ENCODE data around the gene PTPN12.
"Not testable (repeated sequence)": the region's sequence is repeated elsewhere in the genome, so short reads cannot be mapped to it uniquely, and the experiment has no call there.

Gene PTPN12

DNA sequence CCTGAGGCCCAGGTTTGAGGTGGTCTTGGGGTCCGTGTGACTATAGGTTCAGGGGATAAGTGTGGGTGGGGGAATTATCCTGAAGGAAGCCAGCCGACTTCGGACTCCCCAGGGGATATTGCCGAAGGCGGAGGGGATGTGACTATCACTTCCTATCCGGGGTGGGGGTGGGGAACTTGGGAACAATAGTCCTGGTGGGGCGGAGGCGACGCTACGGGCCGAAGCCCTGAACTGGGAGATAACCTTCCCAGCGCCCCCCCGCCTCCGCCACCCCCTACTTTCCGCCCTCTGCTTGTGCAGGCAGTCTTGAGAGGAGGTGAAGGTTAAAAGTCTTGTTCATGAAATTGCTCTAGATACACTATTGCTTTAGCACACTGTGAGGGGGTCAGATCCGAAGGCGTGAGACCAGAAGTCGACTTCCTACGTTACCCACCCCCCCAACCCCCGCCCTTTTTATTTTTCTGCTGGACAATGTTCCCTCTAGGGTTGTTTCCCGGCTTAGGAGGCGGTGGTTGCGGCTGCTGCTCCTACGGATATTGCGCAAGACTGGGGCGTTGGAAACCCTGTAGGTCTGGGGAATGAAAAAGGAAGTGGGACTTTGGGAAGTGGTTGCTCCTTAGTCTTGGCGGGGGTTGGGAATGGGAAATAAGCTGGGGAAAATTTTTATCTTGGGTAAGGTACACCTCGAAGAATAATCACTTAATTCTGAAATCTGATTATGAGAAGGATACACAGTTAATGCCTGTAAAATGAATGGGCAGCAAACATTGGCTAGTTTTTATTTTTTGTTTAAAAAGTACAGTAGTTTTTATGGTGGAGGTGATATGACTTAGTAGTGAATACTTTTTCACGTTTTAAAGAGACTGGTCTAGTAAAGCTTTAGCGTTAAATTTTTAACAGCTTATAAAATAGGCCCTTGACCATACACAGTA, 1.5 kb downstream of the PTPN12 start:
- DNase-seq (ENCODE audit: low read depth): no peak

GRCh38 chr7:77540402-77540822, 3.3 kb downstream of the PTPN12 start:
- no peak for DNase-seq (ENCODE audit: low read depth)

DNA sequence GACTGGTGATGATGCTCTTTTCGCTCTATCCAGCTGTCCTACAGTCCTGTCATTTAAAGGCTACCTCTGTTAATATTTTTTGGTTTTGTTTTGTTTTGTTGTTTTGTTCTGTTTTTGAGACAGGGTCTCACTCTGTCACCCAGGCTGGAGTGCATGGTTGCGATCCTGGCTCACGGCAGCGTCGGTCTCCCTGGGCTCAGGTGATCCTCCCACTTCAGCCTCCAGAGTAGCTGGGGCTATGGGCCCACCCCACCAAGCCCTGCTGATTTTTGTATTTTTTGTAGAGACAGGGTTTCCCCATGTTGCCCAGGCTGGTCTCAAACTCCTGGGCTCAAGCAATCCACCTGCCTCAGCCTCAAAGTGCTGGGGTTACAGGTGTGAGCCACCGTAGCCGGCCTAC, 3.9 kb downstream of the PTPN12 start:
- not testable (repeated sequence) for DNase-seq (ENCODE audit: low read depth)

DNA sequence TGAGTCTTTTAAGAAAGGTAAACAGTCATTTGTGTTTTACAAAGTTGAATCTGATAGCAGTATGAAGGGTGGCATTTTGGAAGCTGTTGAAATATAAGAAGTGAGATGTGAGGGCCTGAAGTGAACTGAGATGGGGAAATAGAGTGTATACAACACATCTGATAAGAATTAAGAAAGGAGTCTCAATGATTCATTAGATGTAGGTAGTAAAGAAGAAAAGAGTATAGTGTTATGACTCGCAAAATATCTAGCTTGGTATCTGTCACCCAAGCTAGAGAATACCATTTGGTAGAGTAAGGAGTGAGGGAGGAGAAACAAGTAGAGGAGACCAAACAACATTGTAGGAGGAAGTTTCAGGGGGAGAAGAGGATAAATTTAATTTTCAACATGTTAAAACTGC, 5.3 kb downstream of the PTPN12 start:
- DNase-seq (ENCODE audit: low read depth): no peak

DNA sequence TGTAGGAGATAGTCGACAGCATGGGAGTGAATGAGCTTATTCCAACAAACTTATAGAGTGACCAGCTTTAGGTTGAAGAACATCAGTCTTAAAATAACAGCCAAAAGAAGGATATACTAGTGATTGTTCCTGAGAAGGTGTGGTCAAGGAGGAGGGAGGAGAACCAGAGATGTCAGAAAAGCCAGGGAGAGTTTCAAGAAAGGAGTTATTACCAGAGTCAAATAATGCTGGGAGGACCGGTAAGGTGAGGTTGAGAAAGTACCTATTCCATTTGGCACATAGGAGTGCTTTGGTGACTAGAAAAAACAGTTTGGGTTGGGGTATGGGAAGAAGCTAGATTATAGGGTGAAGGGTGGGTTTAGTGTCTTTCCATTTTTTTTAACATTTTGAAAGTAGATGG, 5.8 kb downstream of the PTPN12 start:
- no peak for DNase-seq (ENCODE audit: low read depth)

DNA sequence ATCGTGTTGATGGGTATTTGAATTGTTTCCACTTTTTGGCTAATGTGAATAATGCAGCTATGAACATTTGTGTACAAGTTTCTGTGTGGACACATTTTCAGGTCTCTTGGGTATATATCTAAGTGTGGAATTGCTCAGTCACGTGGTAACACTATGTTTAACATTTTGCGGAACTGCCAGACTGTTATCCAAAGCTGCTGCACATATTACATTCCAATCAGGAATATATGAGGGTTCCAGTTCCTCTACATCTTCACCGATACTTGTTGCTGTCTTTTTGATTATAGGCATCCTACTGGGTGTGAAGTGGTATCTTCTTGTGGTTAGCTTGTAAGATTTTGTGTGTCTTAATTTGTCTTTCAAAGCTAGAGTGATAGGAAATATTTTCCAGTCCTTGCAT, 6.8 kb downstream of the PTPN12 start:
- DNase-seq (ENCODE audit: low read depth): no peak

GRCh38 chr7:77544518-77544917, 7.4 kb downstream of the PTPN12 start:
- no peak for DNase-seq (ENCODE audit: low read depth)

- no peak for DNase-seq (ENCODE audit: low read depth)
These were observed 11.1 kb downstream of the PTPN12 start for GRCh38 chr7:77548206-77548605.

DNA sequence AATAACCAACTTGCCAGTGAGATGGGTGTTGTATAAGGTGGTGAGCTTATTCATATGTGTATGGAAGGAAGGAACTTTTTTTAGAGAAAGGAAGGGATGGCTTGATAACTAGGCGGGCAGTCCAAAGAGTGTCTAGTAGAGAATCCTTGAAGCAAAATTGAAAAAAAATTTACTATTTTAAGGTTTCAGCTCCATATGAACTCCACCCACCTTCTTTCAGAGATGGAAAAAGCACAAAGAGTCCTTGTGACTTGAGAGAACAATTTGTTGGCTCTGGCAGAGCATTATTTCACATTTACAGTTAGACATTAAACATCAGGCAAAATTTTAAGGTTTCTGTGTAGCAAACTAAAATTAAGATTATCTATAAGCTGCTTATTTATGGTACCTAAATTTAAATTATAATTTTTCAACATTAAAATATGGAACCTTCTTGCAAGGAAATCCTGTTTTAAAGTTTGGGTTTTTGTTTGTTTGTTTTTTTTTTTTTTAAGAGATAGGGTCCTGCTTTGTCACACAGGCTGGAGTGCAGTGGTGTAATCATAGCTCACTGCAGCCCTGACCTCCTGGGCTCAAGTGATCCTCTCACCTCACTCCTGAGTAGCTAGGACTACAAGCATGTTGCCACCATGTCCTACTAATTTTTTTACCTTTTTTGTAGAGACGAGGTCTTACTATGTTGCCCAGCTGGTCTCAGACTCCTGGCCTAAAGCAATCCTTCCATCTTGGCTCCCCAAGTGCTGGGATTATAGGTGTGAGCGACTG, 12.2 kb downstream of the PTPN12 start:
- no peak for DNase-seq (ENCODE audit: low read depth)

- no peak for DNase-seq (ENCODE audit: low read depth)
These were observed 13.5 kb downstream of the PTPN12 start for GRCh38 chr7:77550586-77550985.

DNA sequence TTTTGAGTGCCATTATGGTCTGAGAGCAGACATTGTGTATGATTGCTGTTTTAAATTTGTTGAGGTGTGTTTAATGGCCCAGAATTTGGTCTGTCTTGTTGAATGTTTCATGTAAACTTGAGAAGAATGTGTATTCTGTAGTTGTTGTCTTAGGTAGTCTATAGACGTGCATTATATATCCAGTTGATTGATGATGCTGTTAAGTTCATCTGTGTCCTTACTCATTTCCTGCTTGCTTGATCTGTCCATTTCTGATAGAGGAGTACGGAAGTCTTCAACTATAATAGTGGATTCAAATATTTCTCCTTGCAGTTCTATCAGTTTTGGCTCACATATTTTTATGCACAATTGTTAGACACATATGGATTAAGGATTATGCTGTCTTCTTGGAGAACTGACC, 16.0 kb downstream of the PTPN12 start:
- no peak for DNase-seq (ENCODE audit: low read depth)

DNA sequence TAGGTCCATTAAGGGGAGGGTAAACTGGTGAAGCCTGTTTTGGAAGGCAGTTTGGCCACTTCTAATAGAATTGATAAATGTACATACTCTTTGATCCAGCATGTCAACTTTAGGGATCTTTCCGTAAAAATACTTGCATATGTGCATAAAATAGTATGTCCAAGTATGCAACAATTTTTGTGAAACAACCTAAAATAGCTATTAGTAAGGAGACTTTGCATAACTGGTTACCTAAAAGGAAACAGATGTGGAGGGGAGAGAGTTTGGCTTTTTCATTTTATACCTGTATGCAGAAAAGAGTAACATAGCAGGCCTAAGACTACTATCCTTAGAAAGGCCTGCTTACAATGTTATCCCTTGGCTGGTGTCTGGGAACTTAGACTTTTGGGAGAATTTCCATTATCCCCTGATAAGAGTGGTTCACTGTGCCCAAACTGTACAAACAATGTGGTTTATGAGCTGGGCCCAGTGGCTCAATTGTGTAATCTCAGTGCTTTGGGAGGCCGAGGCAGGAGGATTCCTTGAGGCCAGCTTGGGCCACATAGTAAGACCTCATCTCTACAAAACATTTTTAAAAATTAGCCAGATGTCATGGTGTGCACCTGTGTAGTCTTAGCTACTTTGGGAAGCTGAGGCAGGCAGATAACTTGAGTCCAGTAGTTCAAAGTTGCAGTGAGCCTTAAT, 21.3 kb downstream of the PTPN12 start:
- DNase-seq (ENCODE audit: low read depth): no peak

DNA sequence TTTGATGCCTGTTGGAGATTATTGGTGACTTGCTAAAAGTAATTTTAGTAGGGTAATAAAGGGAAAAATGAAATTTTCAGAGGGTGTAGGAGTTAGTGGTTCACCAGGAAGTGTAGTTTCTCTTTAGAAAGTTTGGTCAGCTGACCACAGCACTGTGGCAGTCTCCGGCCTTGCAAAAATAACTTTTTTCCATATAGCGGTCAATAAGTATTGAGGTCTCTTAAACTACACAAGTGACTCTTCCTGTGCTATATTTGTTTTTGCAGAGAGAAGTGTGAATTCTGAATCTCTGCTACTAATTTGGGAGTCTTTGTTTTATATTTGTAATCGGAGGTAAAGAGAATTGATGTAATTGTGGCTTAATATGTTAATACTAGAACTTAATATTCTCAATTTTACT, 24.3 kb downstream of the PTPN12 start:
- no peak for DNase-seq (ENCODE audit: low read depth)

- no peak for DNase-seq (ENCODE audit: low read depth)
These were observed 26.2 kb downstream of the PTPN12 start for GRCh38 chr7:77563275-77563674.

- DNase-seq (ENCODE audit: low read depth): no peak
These were observed 28.8 kb downstream of the PTPN12 start for GRCh38 chr7:77565917-77566316.

DNA sequence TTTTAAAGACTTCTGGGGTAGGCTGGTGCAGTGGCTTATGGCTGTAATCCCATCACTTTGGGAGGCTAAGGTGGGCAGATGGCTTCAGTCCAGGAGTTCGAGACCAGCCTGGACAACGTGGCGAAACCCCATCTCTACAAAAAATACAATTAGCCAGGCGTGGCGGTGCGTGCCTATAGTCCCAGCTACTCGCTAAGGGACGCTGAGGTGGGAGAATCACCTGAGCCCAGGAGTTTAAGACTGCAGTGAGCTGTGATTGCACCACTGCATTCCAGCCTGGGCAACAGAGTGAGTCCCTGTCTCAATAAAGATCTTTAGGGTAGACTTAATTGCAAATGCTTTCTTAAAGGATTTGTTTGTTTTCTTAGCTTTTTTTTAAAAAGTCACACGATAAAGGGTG, 29.3 kb downstream of the PTPN12 start:
- DNase-seq (ENCODE audit: low read depth): no peak

- no peak for DNase-seq (ENCODE audit: low read depth)
These were observed 32.6 kb downstream of the PTPN12 start for GRCh38 chr7:77569514-77570232.

DNA sequence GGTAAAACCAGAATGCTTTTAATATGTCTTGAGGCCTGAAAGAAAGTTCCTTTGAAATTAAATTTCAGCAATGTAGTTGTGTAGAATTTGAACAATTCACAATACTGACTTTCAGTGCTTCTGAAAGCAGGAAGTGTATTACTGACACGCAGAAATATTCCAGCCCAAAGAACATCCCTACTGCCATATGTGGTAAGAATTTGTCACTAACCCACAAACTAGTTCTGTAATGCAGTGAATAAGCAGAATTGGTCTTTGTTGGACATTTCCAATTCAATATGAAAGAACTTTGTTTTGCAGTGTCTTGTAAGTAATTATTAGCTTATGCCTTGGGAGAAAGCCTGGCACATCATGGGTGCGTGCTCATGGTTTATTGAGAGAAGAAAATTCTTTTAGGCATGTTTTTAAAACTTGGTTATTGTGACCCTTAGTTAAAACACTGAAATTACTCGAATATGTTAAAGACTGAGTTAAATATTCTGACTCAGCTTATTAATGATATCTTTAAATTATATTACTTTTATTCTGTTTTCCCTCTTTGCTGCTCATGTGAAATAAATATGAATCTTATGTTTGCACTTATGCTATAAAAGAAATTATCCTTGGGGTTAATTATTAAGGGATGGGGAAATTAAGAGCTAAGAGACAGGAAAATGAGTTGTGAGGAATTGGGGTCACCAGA, 33.4 kb downstream of the PTPN12 start:
- DNase-seq (ENCODE audit: low read depth): no peak

- DNase-seq (ENCODE audit: low read depth): no peak
These were observed 34.7 kb downstream of the PTPN12 start for GRCh38 chr7:77571801-77572200.

DNA sequence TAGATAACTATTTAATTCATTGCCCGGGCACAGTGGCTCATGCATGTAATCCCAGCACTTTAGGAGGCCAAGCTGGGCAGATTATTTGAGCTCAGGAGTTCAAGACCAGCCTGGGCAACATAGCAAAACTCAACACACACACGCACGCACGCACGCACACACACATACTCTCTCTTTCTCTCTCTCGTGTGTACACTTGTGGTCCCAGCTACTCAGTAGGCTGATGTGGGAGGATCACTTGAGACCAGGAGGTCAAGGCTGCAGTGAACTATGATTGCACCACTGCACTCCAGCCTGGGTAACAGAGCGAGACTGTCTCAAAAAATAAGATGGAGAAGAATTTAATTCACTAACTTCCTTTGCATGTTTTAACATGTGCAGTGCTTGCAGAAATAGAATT, 38.1 kb downstream of the PTPN12 start:
- DNase-seq (ENCODE audit: low read depth): no peak

- DNase-seq (ENCODE audit: low read depth): no peak
These were observed 39.8 kb downstream of the PTPN12 start for GRCh38 chr7:77576856-77577255.

All from stimulated activated CD8-positive, alpha-beta memory T cell treated with anti-CD3 and anti-CD28 coated beads, Interleukin-7, amount 100 ng/mL, for 24 hours (primary cell).